ENCODE data around the gene CNTROB. TPM values are rescaled to one million over a fixed set of nuclear protein-coding genes. Genes with fewer than 3 reads are reported as not detected.

CNTROB gene
- total and polyA plus RNA-seq, 10 of the 15 experiments (the other 5 are each of a cell fraction or from before 2014, with no cell fraction given): 2.0 to 36.2 (median 28.2) TPM

- Histone ChIP-seq H3K9me3 (replicated peaks; ENCODE audit: control insufficient read depth, insufficient read depth, low read length) (no peaks in the 10 kb centered on the region), H3K4me3 (no peak overlapping the region), H3K36me3 (ENCODE audit: control insufficient read depth in 2 of 2, insufficient read depth in 2 of 2, low read length in 1 of 2) (peaks cover 31 to 52% of the 10 kb centered on the region in 2 experiments), H2AFZ (ENCODE audit: control insufficient read depth, low read depth, low read length) (no peak overlapping the region), H3K9ac (ENCODE audit: control insufficient read depth, insufficient read depth, low read length) (no peak overlapping the region), H3K4me1 (ENCODE audit: control insufficient read depth, insufficient read depth, low read length) (no peaks in the 10 kb centered on the region), H4K20me1 (ENCODE audit: control insufficient read depth, insufficient read depth) (no peaks in the 10 kb centered on the region), H3K27ac (ENCODE audit: control insufficient read depth, insufficient read depth) (no peak overlapping the region), H3K27me3 (replicated peaks in 1 of 2; ENCODE audit: control insufficient read depth in 2 of 2, insufficient read depth in 2 of 2, low read length in 1 of 2) (no peaks in the 10 kb centered on the region), H3K79me2 (ENCODE audit: control insufficient read depth, insufficient read depth, low read length) (no peaks in the 10 kb centered on the region), H3K4me2 (ENCODE audit: control insufficient read depth, insufficient read depth) (no peak overlapping the region)
- in situ Hi-C loops (cut with MboI): no loop called here
- BruUV-seq (replicated peaks): no TSS peak
- intact Hi-C loops (cut with micrococcal nuclease; ENCODE audit: unreplicated experiment): loop anchor here (5.0 kb wide), 1 partner anchor 35 kb away; no protein-coding TSS in a partner anchor
- ChIA-PET RAD21 (ENCODE audit: unreplicated experiment) (interaction anchor here (0.6 to 0.7 kb wide), 2 partner anchors 14 to 133 kb away, joined by 3 read pairs; no protein-coding TSS in a partner anchor), CTCF (interaction anchor here (0.9 to 1.7 kb wide), 9 partner anchors 29 to 163 kb away, joined by 3 to 5 read pairs (median 4); partner anchors contain the start of gene NAA38), POLR2A (interaction anchor here (1.1 kb wide), 1 partner anchor 18 kb away, joined by 4 read pairs; no protein-coding TSS in a partner anchor), SMC1A (ENCODE audit: uncharacterized antibody, unreplicated experiment) (interaction anchor here (0.7 to 2.8 kb wide), 4 partner anchors 33 to 247 kb away, joined by 3 to 12 read pairs (median 8); partner anchors contain the start of gene ATP1B2)
- WGBS (ENCODE audit: insufficient coverage, insufficient replicate concordance, low lambda C conversion rate, missing lambda C conversion rate): 42% methylated on average over 6 of the region's 6 CpGs
- FAIRE-seq (peak; percentile 56), ATAC-seq (peak; percentile 35; the same call in 1 of the 3 replicates), DNase-seq (ENCODE audit: low read depth, low spot score) (no peak)
- TF ChIP-seq BACH1 (IDR thresholded peaks at IDR 0.05; ENCODE audit: borderline replicate concordance) (no peak), RCOR1 (conservative IDR thresholded peaks at IDR 0.05; ENCODE audit: low read depth, low read length) (no peak), CTCF (IDR thresholded peaks at IDR 0.05 in 2 of 3, conservative IDR thresholded peaks at IDR 0.05 in 1 of 3; ENCODE audit: control insufficient read depth in 2 of 3, extremely low read depth in 1 of 3, insufficient read depth in 1 of 3, low read depth in 3 of 3, low read length in 3 of 3) (peak in 2 of 3 experiments; percentile 31 to 34; a peak in 5 of 6 replicates), SMC3 (IDR thresholded peaks at IDR 0.05; ENCODE audit: borderline replicate concordance, low read length) (peak; percentile 35; the same call in 1 of the 2 replicates), HDAC2 (IDR thresholded peaks at IDR 0.05) (no peak), HSF1 (IDR thresholded peaks at IDR 0.05; ENCODE audit: low read depth, low read length) (no peak), RAD21 (IDR thresholded peaks at IDR 0.05; ENCODE audit: insufficient read depth, low read depth, low read length) (peak; percentile 54)
Measured at GRCh38 chr17:7897773-7898172, 34.2 kb upstream of the CNTROB start.
